ENCODE measurements around the gene SLC22A15.

SLC22A15 gene

DNA sequence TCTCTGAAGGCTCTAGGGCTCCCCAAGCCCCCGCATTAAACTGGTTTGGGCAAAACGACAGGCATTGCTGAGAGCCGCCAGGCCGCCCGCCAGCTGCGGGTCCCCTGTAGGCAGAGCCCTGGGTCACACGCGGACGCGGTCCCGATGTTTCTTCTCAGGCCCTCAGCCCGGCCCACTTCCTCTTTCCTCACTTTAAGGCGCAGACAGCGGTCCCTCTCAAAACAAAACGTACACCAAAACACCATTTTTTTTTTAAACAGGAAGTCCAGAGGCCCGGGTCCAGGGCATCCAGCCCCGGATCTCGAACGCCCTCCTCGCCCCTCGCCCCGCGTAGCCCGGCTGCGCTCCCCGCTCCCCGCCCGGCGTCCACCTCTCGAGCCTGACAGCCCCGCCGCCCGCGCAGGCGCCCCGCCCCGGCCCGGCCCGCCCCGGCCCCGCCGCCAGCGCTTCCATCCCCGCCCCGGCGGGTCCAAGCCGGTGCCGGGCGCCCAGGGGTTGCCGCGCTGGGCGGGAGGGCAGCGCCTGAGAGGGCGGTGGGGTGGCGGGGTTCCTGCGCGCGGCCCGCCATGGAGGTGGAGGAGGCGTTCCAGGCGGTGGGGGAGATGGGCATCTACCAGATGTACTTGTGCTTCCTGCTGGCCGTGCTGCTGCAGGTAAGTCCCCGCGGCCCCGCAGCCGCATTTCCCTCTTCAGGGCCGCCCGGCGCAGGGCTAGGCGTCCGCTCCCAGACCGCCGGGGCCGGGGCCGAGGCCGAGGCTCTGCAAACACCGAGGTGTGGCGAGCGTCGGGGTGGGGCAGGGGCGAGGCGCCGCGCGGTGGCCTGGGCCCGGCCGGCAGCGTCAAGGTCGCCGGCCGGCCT lies at the start of gene SLC22A15:
Gene SLC22A15, plus strand, starts transcription at position 452 of the 859 bp plus-strand sequence. Its CDS starts 115 bp downstream, at position 567.
- TF ChIP-seq, protein P1, sequence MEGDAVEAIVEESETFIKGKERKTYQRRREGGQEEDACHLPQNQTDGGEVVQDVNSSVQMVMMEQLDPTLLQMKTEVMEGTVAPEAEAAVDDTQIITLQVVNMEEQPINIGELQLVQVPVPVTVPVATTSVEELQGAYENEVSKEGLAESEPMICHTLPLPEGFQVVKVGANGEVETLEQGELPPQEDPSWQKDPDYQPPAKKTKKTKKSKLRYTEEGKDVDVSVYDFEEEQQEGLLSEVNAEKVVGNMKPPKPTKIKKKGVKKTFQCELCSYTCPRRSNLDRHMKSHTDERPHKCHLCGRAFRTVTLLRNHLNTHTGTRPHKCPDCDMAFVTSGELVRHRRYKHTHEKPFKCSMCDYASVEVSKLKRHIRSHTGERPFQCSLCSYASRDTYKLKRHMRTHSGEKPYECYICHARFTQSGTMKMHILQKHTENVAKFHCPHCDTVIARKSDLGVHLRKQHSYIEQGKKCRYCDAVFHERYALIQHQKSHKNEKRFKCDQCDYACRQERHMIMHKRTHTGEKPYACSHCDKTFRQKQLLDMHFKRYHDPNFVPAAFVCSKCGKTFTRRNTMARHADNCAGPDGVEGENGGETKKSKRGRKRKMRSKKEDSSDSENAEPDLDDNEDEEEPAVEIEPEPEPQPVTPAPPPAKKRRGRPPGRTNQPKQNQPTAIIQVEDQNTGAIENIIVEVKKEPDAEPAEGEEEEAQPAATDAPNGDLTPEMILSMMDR (IDR thresholded peaks at IDR 0.05), result no peak

DNA sequence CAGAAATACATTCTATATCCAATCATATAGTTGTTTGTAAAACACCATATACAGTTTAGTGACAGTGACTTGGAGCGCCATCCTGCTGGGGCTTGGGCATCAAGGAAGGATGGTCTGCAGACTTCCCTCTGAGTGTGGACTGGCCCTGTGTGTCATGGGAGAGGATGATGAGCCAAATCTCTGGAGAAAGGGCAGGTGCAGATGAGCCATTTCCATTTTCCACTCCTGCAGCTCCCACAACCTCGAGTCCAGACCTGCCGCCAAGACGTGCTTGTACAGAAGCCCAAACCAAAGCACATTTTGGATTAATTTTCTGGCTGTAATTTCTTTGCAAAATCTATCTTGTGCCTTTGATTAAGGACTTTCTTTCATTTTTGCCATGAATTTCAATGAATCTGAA lies 48.3 kb upstream of the SLC22A15 start:
- TF ChIP-seq, protein P1 (IDR thresholded peaks at IDR 0.05), result no peak

DNA sequence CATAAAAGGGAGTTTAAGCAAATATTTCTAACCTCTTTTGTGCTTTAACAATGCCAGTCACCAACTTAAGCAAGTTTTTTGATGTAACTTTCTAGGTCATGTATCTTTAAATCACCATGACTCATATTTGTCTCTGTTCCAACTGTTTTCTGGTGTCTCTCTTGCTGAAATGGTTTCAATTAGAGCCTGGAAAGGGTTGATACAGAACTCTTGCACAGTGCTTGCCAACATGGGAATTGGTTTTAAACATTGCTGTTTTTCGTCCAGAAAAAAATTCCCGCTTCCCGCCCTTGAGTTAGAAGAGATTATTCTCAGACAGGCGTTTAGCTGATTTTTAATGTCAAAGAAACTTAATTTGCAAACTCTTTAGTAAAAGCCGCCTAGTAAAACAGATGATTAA lies 46.4 kb upstream of the SLC22A15 start:
- TF ChIP-seq, protein P1 (IDR thresholded peaks at IDR 0.05), result no peak

DNA sequence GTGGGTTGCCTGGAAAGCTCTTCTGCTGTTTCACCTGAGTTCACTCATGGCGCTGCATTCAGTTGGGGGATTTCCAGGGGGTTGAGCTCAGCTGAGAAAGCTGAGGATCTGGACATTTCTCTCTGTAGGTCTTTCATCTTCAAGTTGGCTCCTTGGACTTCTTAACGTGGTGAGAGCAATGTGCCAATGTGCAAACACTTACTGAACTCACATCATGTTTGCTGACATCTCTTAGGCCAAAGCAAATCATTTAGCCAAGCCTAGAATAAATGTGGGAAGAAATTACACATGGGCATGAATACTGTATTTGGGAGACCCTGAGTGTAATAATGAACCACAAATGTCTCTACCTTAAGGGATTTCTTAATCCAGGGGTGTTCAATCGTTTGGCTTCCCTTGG lies 42.7 kb upstream of the SLC22A15 start:
- TF ChIP-seq, protein P1 (IDR thresholded peaks at IDR 0.05), result no peak

DNA sequence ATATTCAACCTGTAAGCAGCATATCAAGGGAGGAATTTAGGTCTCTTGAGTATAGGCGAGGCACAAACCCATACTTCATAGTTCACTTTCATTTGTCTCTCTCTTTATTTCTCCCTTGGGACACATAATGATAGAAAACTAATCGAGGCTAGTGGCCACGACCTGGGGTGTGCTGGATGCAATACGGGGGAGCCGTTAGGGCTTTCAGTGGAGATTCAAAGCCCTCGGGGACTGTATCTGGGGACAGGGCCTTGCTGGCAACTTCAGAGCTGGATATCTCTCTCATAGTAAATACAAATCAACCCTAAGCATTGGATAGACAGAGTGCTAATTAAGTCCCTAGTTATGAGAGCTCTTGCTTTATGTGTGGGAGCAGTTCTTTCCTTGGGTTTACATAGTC lies 36.9 kb upstream of the SLC22A15 start:
- TF ChIP-seq, protein P1 (IDR thresholded peaks at IDR 0.05), result no peak

DNA sequence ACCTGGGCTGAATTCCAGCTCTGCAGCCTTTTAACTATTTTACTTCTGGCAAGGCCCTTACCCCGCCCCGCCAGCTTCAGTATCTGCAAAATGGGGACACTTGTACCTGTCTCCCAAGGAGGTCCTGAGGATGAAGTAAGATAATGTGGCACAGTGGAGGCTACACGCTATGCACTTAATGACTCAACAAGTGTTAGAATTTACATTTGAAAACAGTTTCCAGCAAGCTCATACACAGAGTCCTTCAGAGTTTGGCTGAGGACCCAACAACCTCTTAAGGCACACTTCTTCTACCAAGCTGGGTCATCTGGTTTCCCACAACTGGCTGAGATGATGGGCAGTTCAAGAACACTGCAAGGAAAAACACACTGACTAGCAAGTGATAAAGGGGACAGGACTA lies 30.2 kb upstream of the SLC22A15 start:
- TF ChIP-seq, protein P1 (IDR thresholded peaks at IDR 0.05), result no peak

DNA sequence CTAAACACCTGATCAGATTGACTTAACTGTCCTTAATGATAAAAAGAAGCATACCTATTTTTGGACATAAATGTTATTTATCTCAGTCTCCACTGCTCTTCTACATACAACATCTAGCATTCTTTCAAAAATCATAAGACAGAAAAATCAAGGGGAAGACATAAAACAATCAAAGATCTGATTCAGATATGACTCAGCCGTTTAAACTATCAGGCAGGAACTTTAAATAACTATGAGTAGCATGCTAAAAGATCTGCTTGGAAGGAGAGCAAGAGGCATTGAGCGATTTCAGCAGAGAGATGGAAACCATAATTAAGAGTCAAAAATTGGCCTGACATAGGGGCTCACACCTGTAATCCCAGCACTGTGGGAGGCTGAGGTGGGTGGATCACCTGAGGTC lies 27.2 kb upstream of the SLC22A15 start:
- TF ChIP-seq, protein P1 (IDR thresholded peaks at IDR 0.05), result no peak
